Measurements from ENCODE around the gene CNTN3. TPM values are rescaled to one million over a fixed set of nuclear protein-coding genes. Genes with fewer than 3 reads are reported as not detected.

Gene CNTN3
- total RNA-seq, 1 donor from 2014 or later, result 2.2 TPM

DNA sequence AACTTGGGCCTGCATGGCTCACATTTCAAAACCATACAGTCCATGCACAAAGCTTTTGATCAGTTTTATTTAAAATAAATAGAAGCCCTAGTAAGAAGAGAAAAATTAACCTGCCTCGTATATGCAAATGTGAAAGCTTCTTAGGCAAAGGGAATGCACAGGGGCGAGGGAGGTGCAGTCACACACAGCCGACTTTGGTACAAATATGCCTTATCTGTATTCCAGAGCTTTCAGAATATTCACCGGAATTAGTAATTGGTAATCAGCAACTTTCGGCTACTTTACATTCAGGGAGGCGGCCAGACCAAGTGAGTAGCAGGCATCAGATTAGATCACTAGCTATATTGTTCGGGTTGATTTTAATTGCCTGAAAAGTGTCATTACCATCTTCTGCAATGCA, 7.5 kb downstream of the CNTN3 start:
- no peaks in the 10 kb centered on the region for H3K27me3 Mint-ChIP-seq (ENCODE audit: unreplicated experiment)
- no peaks in the 10 kb centered on the region for H3K36me3 Mint-ChIP-seq (ENCODE audit: unreplicated experiment)
- no peak for DNase-seq
- TF ChIP-seq, protein P1, sequence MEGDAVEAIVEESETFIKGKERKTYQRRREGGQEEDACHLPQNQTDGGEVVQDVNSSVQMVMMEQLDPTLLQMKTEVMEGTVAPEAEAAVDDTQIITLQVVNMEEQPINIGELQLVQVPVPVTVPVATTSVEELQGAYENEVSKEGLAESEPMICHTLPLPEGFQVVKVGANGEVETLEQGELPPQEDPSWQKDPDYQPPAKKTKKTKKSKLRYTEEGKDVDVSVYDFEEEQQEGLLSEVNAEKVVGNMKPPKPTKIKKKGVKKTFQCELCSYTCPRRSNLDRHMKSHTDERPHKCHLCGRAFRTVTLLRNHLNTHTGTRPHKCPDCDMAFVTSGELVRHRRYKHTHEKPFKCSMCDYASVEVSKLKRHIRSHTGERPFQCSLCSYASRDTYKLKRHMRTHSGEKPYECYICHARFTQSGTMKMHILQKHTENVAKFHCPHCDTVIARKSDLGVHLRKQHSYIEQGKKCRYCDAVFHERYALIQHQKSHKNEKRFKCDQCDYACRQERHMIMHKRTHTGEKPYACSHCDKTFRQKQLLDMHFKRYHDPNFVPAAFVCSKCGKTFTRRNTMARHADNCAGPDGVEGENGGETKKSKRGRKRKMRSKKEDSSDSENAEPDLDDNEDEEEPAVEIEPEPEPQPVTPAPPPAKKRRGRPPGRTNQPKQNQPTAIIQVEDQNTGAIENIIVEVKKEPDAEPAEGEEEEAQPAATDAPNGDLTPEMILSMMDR (IDR thresholded peaks at IDR 0.05; ENCODE audit: partially characterized antibody, unreplicated experiment), result no peak
- H3K4me3 Mint-ChIP-seq (ENCODE audit: unreplicated experiment), result no peak overlapping the region
- no peak overlapping the region for H3K27ac Mint-ChIP-seq (ENCODE audit: unreplicated experiment)
- no peaks in the 10 kb centered on the region for H3K4me1 Mint-ChIP-seq (ENCODE audit: low read depth, unreplicated experiment)
- H3K9me3 Mint-ChIP-seq (ENCODE audit: unreplicated experiment), result no peaks in the 10 kb centered on the region

DNA sequence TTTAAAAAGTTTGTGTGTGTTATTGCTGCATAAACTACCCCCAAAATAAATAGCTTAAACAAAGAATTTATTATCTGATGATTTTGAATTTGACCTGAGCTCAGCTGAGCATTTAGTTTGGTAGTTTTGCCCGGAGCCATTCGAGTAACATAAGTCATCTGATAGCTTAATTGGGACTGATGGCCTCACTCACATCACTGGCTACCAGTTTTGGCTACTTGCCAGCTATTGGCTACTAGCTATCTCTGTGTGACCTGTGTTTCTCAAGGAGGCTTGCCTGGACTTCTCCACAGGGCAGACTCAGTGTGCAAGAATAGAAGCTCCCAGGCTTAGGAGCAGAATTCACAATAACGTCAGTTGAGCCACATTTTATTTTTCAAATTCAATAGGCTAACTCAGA, 9.0 kb downstream of the CNTN3 start:
- no peak for DNase-seq
- peaks cover 2% of the 10 kb centered on the region for H3K4me1 Mint-ChIP-seq (ENCODE audit: low read depth, unreplicated experiment)
- H3K4me3 Mint-ChIP-seq (ENCODE audit: unreplicated experiment), result no peak overlapping the region
- H3K27me3 Mint-ChIP-seq (ENCODE audit: unreplicated experiment), result peaks cover 2% of the 10 kb centered on the region
- H3K9me3 Mint-ChIP-seq (ENCODE audit: unreplicated experiment), result no peaks in the 10 kb centered on the region
- no peak overlapping the region for H3K27ac Mint-ChIP-seq (ENCODE audit: unreplicated experiment)
- TF ChIP-seq, protein P1 (IDR thresholded peaks at IDR 0.05; ENCODE audit: partially characterized antibody, unreplicated experiment), result no peak
- H3K36me3 Mint-ChIP-seq (ENCODE audit: unreplicated experiment), result no peaks in the 10 kb centered on the region

DNA sequence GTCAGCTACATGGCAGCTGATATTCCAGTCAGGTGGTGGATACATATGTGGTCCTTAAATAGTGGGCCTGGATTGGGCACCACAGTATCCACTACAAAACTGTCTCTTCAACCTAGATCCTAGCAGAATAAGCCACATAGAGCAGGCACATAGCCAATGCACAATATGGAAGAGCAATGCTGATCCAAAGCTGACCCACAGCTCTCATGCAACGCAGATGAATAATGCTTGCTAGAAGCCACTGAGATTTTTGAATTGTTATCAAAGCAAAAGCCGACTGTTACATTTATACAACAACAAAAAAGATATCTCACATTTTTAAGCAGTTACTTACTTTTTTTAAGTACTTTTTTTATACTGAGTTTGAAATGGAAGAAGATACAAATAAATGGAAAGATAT, 11.2 kb downstream of the CNTN3 start:
- Mint-ChIP-seq H3K9me3 (ENCODE audit: unreplicated experiment) (no peaks in the 10 kb centered on the region), H3K4me1 (ENCODE audit: low read depth, unreplicated experiment) (peaks cover 2% of the 10 kb centered on the region), H3K27me3 (ENCODE audit: unreplicated experiment) (peaks cover 2% of the 10 kb centered on the region), H3K27ac (ENCODE audit: unreplicated experiment) (no peak overlapping the region), H3K4me3 (ENCODE audit: unreplicated experiment) (no peak overlapping the region), H3K36me3 (ENCODE audit: unreplicated experiment) (no peaks in the 10 kb centered on the region)
- no peak for DNase-seq
- TF ChIP-seq, protein P1 (IDR thresholded peaks at IDR 0.05; ENCODE audit: partially characterized antibody, unreplicated experiment), result no peak

DNA sequence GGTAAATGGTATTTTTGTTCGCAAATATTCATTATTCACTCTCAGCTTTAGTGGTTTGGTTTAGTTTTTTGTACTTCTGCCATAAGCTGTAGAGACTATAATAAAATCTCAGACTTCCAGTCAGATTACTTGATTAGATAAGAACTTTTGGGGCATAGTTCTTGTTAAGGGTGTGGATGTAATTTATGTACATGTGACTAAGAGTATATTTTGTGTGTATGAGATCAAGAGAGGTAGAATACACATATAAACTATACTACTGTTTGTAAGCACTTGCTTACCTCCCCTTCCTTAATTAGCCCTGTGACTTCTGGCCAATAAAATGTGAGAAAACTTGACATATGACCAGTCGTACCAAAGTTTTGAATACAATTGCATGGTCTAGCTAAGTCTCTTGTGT, 12.0 kb downstream of the CNTN3 start:
- Mint-ChIP-seq H3K27ac (ENCODE audit: unreplicated experiment) (no peak overlapping the region), H3K36me3 (ENCODE audit: unreplicated experiment) (no peaks in the 10 kb centered on the region), H3K4me1 (ENCODE audit: low read depth, unreplicated experiment) (peaks cover 4% of the 10 kb centered on the region), H3K27me3 (ENCODE audit: unreplicated experiment) (peaks cover 2% of the 10 kb centered on the region), H3K4me3 (ENCODE audit: unreplicated experiment) (no peak overlapping the region), H3K9me3 (ENCODE audit: unreplicated experiment) (no peaks in the 10 kb centered on the region)
- DNase-seq, result no peak
- TF ChIP-seq, protein P1 (IDR thresholded peaks at IDR 0.05; ENCODE audit: partially characterized antibody, unreplicated experiment), result no peak

DNA sequence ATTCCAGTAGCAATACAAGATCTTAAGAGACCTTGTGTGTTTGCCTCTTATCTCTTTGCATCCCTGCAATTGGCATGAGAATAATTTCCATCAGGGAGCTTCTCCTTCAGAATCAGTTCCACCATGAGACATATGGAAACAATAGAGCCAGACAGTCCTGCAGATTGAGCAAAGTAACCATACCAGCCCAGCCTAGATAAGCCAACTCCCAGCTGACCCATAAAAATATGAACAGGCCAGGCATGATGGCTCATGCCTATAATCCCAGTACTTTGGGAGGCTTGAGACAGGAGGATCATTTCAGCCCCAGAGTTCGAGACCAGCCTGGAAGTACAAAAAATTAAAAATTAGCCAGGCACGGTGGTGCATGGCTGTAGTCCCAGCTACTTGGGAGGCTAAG, 12.7 kb downstream of the CNTN3 start:
- no peak overlapping the region for H3K27ac Mint-ChIP-seq (ENCODE audit: unreplicated experiment)
- H3K27me3 Mint-ChIP-seq (ENCODE audit: unreplicated experiment), result peaks cover 2% of the 10 kb centered on the region
- H3K4me1 Mint-ChIP-seq (ENCODE audit: low read depth, unreplicated experiment), result peaks cover 8% of the 10 kb centered on the region
- no peaks in the 10 kb centered on the region for H3K9me3 Mint-ChIP-seq (ENCODE audit: unreplicated experiment)
- TF ChIP-seq, protein P1 (IDR thresholded peaks at IDR 0.05; ENCODE audit: partially characterized antibody, unreplicated experiment), result no peak
- H3K36me3 Mint-ChIP-seq (ENCODE audit: unreplicated experiment), result no peaks in the 10 kb centered on the region
- no peak for DNase-seq
- no peak overlapping the region for H3K4me3 Mint-ChIP-seq (ENCODE audit: unreplicated experiment)

All from glutamatergic neuron (in vitro differentiated cells).